Thoracic aorta (tissue), 2 donors: ENCODE measurements around the gene MID1IP1. TPM values are rescaled to one million over a fixed set of nuclear protein-coding genes. Genes with fewer than 3 reads are reported as not detected.

Source experiments
- ATAC-seq: fragments of 150-250 bp; one replicate; pipeline ENCODE4 v1.8.0; 2017; ENCODE audit warnings: low read depth; ENCODE audit not compliant: insufficient number of reproducible peaks, low FRiP score
- DNase-seq: peaks from one replicate; pipeline ENCODE4 v3.0.0-alpha.2; 2020; ENCODE audit warnings: low spot score
- H3K27ac ChIP-seq, 2 donors: fragments of 200-600 bp; sonication (generic); 1 replicate in 1 of 2; 2 replicates in 1 of 2; pipeline ENCODE4 v1.5.1; 2016; ENCODE audit warnings: mild to moderate bottlenecking in 2 of 2, moderate library complexity in 2 of 2
- H3K27me3 ChIP-seq: fragments of 200-600 bp; sonication (generic); replicated peaks from 2 replicates; pipeline ENCODE4 v1.6.0; 2016; ENCODE audit warnings: mild to moderate bottlenecking; ENCODE audit not compliant: insufficient read depth
- H3K36me3 ChIP-seq: fragments of 200-600 bp; sonication (generic); one replicate; pipeline ENCODE4 v1.5.1; 2016
- H3K4me1 ChIP-seq, 2 donors: fragments of 200-600 bp; sonication (generic); 1 replicate in 1 of 2; 2 replicates in 1 of 2; pipeline versions ENCODE4 v1.5.1 to v1.6.0; 2016; ENCODE audit warnings: low read depth in 2 of 2, mild to moderate bottlenecking in 1 of 2; ENCODE audit not compliant: control insufficient read depth in 1 of 2
- H3K4me3 ChIP-seq: fragments of 200-600 bp; sonication (generic); 2 replicates; pipeline ENCODE4 v1.5.1; 2016; ENCODE audit warnings: mild to moderate bottlenecking
- H3K9me3 ChIP-seq: fragments of 200-600 bp; sonication (generic); 2 replicates; pipeline ENCODE4 v1.5.1; 2016
- CTCF ChIP-seq: fragments of 200-600 bp; sonication (generic); IDR thresholded peaks from one replicate; pipeline ENCODE4 v1.5.1; 2019; ENCODE audit warnings: antibody characterized with exemption
- total RNA-seq, 2 donors: library from RNA; depleted of rRNA; stranded (reverse); fragments of >200 nt; gene quantifications; one replicate each; pipeline versions ENCODE4 v1.1.0 to v1.2.3, GENCODE V29; 2016

The MID1IP1 gene
- total RNA-seq, 2 donors from 2014 or later: 46.3 to 59.2 TPM

- no peak for ATAC-seq
- no peak for TF ChIP-seq CTCF
Observed at GRCh38 chrX:38824176-38824575, 22.9 kb downstream of the MID1IP1 start.

GRCh38 chrX:38831949-38832348 is 30.7 kb downstream of the MID1IP1 start:
- TF ChIP-seq CTCF: no peak
- Histone ChIP-seq H3K4me1 (no peaks in the 10 kb centered on the region), H3K27me3 (no peaks in the 10 kb centered on the region), H3K9me3 (no peaks in the 10 kb centered on the region), H3K36me3 (no peaks in the 10 kb centered on the region), H3K4me3 (no peak overlapping the region), H3K27ac (no peak overlapping the region)
- ATAC-seq: no peak
- DNase-seq: no peak

More at GRCh38 chrX:38824176-38824575, 22.9 kb downstream of the MID1IP1 start:
- H3K36me3 ChIP-seq: no peaks in the 10 kb centered on the region
- DNase-seq: no peak
- H3K4me3 ChIP-seq: no peak overlapping the region
- H3K27me3 ChIP-seq: no peaks in the 10 kb centered on the region
- H3K4me1 ChIP-seq: no peaks in the 10 kb centered on the region
- no peaks in the 10 kb centered on the region for H3K9me3 ChIP-seq
- no peak overlapping the region for H3K27ac ChIP-seq

GRCh38 chrX:38837389-38837788 is 36.1 kb downstream of the MID1IP1 start:
- DNase-seq: no peak
- H3K27me3 ChIP-seq: no peaks in the 10 kb centered on the region
- H3K36me3 ChIP-seq: no peaks in the 10 kb centered on the region
- H3K9me3 ChIP-seq: no peaks in the 10 kb centered on the region
- no peak for ATAC-seq
- TF ChIP-seq CTCF: no peak
- no peak overlapping the region for H3K4me3 ChIP-seq
- no peak overlapping the region for H3K27ac ChIP-seq
- no peaks in the 10 kb centered on the region for H3K4me1 ChIP-seq

GRCh38 chrX:38839277-38839676 is 38.0 kb downstream of the MID1IP1 start:
- H3K4me3 ChIP-seq: no peak overlapping the region
- no peak for TF ChIP-seq CTCF
- H3K27me3 ChIP-seq: no peaks in the 10 kb centered on the region
- no peak for ATAC-seq
- no peaks in the 10 kb centered on the region for H3K4me1 ChIP-seq
- DNase-seq: no peak
- no peaks in the 10 kb centered on the region for H3K9me3 ChIP-seq
- no peak overlapping the region for H3K27ac ChIP-seq
- no peaks in the 10 kb centered on the region for H3K36me3 ChIP-seq

- H3K36me3 ChIP-seq: no peaks in the 10 kb centered on the region
- ATAC-seq (no peak), DNase-seq (no peak)
- H3K4me1 ChIP-seq: no peaks in the 10 kb centered on the region
- no peak overlapping the region for H3K27ac ChIP-seq
- H3K27me3 ChIP-seq: no peaks in the 10 kb centered on the region
- no peak for TF ChIP-seq CTCF
- H3K9me3 ChIP-seq: no peaks in the 10 kb centered on the region
- no peak overlapping the region for H3K4me3 ChIP-seq
Observed at GRCh38 chrX:38839944-38840343, 38.7 kb downstream of the MID1IP1 start.
